Activated CD4-positive, alpha-beta T cell treated with anti-CD3 and anti-CD28 coated beads for 1 hour (primary cell): Measurements from ENCODE around the gene CDKN2B.

Source experiments
- DNase-seq: peaks from one replicate; pipeline ENCODE4 v3.0.0-alpha.2; 2020

Gene CDKN2B

DNA sequence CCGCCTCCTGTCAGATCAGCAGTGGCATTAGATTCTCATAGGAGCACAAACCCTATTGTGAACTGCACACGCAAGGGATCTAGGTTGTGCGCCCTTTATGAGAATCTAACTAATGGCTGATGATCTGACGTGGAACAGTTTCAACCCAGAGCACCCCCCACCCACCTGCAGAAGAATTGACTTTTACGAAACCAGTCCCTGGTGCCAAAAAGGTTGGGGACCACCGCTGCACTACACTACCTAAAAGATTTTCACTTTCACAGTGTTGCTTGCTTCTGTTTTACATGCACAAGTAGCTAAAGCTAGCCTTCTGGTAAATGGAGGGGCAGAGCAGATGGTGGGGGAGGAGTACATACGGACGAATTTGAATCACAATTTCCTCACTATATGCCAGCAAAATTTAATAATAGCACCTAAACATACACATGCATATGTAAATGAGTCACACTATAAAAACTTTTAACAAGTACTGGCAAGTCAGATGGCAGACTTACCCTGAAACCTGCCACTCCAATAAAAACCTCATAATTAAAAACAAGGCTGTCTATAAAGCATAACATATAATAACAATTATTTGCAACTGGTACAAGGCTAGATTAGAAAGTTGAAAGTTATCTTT, 24.0 kb upstream of the CDKN2B start:
- DNase-seq = no peak

DNA sequence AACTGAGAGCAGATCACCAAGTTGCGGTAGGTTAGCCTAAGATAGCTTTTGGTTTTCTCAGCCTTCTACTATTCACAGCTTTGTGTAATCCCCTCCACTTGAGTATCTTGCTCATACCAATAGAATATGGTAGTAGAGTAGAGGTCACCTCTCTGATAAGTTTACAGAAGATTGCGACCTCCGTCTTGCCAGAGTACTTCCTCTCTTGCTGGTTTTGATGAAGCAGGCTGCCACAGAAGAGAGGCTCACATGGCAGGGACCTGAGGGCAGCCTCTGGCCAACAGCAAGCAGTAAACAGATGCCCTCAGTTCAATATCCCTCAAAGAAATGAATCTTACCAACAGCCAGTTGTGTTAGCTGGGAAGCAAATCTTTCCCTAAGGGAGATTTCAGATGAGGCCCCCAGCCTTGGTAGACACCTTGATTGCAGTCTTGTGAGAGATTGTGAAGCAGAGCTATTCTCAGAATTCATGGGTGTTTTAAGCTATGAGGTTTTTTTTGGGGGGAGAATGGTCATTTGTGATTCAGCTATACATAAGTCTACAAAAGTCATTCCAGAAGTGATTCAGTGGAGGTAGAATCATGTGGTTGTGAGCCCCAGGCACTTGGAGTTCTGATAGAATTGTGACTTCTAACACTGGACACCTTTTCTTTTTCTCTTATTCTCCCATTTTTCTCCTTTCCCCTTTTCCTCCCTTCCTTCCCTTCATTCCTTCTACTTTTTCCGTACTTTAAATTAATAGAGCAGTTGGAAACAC, 22.7 kb upstream of the CDKN2B start:
- no peak for DNase-seq

DNA sequence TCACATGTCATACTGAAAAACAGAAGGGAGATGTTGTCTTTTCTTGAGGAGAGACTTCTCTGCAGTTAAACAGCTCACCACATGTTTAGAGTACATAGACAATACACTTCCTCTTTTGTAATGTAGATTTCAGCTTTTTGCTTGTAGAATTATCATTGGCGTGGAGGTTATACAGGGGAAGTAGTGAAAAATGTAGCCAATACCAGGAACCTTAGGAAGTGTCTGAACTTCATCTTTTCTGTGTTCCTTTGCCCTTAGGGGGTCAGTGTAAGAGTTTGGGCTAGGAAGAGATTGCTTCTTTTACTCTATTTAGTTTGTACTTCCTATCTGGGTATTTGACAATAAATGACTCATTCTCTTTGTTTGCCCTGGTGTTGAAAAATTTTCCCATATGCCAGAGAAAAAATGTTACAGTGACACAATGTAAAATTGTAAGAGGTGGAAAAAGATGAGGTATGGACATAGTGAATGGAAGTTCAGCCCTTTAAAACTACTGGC, 21.0 kb upstream of the CDKN2B start:
- DNase-seq = no peak

DNA sequence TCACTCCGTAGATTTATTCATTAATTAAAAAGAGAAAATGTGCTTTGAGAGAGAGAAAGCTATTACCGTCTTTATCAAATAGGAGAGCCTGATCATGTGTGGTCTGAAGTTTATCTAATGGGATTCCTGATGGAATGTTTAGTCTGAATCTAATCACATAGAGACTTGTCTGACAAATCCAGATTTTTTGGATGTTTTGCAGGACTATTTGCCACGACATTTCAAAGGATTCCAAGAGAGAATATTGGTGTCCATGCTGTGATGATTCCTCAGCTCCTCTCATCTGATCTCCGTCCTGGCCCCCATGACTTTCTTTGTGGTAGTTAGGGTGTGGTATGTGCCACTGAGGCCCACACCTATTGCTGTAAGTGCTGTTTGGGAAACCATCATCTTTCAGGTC, 20.1 kb upstream of the CDKN2B start:
- DNase-seq = no peak

DNA sequence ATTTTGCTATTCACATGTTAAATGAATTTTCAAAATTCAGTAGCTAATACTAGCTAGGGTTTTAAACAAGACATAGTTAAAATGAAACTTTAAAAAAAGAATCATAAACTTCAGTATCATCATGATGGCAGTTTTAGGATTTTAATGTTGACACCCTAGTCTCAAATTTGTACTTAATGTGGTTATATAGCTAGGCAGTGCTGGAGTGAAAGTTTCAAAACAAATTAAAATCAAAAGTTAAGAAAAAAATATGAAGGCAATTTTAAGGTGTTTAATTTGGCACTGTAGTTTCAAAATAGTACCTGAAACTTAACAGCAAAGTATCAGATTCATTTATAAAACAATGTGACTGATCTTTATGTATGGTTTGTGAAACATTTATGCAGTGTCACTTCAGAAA, 19.3 kb upstream of the CDKN2B start:
- DNase-seq = no peak

DNA sequence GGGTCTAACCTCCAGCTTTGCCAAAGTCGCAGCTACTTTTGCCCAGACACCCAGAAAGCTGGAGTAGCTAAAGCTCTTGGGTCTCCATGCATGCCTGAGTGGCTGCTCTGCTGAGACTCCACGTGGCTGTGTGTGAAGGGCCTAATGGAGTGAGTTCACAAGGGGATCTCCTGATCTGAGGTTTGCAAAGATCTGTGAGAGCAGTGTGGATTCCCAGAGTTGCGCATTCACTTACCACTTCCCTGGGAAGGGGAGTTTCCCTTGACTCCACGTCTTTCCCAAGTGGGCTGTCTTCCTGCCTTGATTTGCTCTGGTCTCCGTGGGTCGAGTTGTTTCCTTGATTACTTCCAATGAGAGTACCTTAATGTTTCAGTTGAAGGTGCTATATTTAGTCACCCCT, 17.6 kb upstream of the CDKN2B start:
- no peak for DNase-seq

DNA sequence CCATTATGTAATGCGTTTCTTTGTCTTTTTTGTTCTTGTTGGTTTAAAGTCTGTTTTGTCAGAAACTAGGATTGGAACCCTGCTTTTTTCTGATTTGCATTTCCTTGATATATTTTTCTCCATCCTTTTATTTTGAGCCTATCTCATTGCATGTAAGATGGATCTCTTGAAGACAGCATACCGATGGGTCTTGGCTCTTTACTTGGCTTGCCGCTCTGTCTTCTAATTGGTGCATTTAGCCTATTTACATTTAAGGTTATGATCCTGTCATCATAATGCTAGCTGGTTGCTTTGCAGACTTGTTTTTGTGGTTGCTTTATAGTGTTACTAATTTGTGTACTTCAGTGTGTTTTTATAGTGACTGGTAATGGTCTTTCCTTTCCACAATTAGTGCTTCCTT, 13.3 kb upstream of the CDKN2B start:
- DNase-seq = no peak

DNA sequence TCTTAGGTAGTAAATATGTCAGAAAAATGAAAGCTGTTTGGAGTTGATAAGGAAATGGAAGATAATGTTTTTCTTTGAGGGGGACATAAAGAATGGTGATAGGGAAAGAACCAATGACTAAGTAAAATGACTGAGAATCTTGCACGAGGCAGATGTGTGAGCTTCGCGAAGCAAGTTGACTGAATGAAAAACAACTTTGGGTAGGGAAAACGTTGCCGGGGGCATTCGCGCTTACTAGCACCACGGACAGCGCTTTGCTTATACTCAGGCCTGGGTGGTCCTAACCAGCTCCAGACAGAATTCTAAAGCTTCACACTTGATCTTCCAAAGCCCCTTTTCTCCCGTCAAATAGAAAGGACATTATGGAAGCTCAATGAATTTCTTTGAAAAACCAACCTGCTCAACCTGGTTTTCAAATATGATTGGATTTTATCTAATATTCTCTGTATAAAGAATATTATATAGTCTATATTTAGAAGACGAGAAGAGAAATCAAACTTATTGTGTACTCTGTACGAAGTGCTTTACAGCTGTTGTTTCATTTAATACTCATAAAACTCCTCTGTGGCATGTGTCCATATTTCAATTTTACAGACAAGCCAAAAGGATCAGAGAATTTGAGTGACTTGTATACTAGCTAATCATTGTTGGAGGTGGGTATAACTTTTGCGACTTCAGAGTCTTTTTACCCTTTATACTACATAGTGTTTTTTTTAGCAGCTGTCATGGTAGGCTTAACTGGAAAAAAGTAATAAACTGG, 1.9 kb upstream of the CDKN2B start:
- DNase-seq = no peak

DNA sequence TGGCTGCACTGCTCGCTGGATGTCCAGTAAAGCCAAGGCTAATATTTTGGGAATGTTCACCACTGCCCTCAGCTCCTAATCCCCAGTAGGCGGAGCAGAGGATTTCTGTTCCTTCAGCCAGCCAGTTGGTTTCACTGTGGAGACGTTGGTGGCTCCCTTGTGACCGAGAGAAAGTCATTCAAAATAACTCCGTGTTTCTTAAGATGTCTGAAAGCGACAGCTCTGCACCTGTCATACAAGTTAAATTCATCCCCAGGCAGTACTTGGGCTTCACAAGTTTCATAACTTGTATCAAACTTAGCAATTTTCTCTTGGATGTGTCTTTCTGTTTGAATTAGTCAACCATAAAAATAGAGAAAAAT, 382 bp upstream of the CDKN2B start:
- no peak for DNase-seq

DNA sequence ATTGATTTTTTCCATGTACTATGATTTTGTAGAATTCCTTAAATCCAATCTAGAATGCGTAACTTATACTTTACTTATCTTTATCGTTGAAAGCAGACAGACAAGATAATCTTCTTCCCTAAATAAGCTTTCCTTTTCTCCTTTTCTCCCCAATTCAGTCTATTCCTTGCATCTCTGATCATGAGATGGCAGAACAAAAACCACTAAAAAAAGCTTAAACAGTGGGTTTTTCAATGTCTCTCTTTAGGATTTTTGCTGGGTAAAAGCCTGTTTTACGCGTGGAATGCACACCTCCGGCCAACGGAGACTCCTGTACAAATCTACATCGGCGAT, 755 bp downstream of the CDKN2B start:
- no peak for DNase-seq

DNA sequence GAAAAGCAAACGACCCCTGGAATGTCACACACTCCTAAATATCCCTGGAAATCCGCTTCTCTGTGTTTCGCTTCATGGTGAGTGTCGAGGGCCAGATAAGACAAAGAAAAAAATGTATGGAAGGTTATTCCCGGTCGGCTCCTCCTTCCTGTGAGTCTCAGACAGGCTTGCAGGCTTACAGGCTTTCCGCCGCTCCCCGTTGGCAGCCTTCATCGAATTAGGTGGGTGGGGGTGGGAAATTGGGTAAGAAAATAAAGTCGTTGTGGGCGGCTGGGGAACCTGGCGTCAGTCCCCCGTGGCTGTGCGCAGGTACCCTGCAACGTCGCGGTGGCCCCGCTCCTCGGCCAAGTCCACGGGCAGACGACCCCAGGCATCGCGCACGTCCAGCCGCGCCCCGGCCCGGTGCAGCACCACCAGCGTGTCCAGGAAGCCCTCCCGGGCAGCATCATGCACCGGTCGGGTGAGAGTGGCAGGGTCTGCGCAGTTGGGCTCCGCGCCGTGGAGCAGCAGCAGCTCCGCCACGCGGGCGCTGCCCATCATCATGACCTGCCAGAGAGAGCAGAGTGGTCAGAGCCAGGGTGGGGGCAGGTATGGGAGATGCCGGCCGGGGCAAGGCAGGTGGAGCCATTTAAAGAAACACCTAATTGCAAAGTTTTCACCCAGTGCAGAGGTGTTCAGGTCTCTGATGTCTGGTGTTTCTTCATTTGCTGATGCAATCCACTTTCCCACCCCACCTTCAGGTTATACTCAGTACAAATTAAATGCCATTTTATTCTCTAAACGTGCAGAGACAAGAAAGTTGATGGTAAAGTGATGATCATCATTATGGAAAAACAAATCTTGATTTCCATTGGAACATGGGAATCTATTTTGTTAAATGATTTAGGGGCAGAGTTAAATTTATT, 3.2 kb downstream of the CDKN2B start:
- DNase-seq = no peak

DNA sequence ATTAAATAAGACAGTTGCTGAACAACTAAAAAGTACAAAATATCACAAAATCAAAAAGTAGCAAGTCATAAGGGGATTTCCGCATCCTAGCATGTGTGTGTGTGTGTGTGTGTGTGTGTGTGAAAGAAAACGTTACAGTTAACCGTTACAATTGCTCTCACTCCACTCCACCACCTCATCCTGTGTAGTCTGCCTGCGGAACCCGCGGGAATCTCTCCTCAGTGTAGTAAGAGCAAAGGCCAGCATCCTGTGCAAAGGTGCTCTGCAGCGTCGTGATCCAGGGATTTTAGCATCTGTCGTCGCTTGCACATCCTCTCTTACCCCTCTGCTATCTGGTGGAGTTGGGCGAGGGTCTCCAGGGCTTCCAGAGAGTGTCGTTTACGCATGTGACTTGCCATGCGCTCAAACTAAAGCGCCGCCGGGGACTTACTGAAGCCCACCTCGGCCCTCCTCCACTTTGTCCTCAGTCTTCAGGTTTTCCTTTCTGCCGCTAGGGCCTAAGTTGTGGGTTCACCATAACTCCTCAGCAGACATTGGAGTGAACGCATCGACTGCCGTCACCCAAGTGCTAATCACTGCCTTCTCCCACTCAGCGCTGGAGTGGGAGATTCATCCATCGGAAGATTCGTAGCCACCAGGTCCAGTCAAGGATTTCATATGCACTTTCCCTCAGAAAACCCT, 3.9 kb downstream of the CDKN2B start:
- DNase-seq = no peak

DNA sequence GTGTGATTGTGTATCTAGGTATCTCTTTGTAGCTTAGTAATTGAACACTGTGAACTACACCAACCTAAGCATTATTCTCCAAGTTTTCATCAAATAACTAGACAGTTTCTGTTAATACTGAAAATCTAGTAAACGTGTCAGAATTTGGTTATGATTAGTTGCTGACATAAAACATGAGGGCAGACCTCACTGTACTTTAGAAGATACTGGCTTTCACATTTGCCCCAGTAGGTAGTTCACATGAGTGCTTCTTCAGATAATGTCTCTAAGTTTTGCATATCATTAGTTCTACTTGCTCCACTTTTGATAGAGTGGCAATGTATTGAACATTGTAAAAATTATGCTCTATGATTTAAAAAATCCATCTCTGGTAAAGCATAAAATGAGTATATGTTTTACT, 7.1 kb downstream of the CDKN2B start:
- no peak for DNase-seq

DNA sequence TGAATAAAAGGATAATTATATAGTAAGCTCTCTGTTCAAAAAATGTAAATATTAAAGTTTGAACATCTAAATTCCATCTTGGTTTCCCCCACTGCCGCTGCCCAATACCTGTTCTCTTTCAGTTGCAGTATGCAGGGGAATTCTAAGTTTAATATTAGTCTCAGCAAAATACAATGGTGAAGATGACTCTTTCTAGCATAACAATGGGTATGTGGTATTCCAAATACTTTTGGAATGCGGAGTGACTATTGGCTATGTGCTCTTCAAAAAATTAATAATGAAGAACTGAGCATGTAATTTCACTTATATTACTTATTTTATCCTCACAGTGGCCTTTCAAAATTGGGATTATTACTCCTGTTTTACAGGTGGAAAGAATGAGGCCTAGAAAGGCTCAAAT, 11.1 kb downstream of the CDKN2B start:
- DNase-seq = no peak

DNA sequence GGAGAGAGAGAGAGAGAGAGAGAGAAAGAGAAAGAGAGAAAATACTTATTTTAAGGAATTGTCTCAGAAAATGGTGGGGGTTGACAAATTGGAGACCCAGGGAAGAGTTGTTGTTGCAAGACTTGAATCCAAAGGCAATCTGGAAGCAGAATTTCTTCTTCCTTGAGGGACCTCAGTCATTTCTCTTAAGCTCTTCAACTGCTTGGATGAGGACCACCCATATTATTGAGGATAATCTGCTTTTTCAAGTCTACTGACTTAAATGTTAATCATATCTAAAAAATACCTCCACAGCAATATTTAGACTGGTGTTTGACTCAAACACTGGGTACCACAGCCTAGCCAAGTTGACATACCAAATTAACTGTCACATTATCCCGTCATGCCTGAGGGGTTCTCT, 11.6 kb downstream of the CDKN2B start:
- no peak for DNase-seq

DNA sequence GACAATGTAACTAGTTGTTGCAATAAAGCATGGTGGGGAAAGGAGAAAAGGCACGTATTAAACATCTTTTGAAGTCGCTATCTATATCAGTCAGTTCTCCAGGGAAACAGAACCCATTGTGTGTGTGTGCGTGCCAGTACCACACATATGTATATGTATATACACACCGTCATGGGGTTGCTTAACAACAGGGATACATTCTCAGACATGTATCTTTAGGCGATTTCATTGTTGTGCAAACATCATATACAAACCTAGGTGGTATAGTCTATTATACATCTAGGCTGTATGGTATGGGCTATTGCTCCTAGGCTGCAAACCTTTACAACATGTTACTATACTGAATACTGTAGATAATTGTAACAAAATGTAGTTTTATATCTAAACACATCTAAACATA, 12.2 kb downstream of the CDKN2B start:
- no peak for DNase-seq

DNA sequence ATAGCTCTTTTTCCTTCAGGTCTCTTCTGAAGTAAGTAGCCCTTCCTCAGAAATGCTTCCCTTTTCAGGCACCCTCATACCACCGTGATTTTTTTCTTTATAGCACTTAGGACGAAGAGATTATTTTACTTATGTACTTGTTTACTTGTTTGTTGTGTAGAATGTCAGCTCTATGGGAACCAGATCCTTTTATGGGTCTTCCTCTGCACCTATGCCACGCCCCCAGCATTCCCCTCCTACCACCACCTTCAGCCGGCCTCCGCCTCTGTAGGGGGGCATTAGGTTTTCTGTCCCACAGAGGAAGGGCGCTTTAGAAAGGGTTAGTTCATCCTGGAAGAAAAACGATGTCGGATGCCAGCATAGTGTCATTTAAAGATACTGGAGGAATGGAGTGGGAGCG, 12.7 kb downstream of the CDKN2B start:
- DNase-seq = no peak

DNA sequence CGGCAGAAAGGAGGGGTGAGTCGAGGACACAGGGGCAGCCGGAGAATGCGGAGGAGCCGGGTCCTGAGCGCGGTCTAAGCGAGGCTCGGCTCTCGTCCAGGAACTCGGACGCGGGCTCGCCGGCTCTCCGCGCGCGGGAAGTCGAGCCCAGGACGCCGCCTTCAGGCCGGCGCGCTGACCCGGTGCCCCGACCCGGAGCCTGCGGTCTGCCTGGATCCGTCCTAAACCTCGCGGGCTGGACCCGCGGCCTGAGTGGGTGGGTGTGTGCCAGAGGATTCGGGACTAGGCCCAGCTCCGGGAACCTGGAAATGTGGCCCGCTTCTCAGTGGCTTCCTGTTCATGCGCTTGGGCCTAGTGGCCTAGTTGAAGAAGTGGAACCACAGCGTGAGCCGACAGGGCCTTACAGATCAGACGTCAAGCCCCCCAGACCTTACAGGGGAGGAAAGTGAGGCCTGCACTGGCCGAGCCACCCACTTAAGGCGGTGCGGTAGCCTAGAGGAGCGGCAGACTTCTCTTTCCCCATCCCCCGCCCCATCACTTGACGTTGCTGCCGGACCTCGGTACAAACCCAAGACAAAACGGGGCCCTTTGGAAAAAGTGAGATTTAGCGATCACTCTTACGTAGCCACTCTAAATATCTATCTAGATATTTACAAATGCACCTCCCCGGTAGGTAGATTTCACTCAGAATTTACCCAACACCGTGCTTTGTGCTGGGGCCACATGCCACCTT, 13.3 kb downstream of the CDKN2B start:
- no peak for DNase-seq

DNA sequence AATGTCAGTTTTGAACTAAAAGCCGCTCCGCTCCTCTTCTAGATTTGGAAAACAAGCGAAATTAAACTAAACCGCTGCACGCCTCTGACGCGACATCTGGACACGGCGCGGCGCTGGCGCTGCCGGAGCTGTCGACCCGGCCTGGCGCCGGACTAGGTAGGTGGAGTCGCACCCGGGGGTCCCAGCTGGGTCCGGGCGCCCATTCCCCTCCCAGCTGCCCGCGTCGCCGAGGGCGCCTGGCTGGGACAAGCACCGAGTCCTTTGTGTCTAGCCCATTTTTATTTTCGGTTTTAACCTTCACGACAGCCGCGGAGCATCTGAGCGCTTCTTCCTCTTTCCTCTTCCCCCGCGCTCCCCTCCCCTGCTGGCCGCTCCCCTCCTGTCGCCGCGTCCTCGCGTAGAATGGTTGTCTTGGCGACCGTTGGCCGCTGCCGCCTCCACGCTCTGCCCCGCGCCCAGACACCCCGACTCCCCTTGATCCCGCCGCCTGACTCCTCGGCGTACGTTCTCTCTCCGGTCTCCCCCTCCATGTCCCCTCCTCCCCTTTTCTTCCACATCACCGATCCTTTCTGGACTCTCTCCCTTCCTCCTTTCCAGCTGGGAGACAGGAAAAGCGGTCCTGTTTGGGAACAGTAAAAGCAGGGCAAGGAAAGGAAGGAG, 14.0 kb downstream of the CDKN2B start:
- DNase-seq = peak; percentile 50

DNA sequence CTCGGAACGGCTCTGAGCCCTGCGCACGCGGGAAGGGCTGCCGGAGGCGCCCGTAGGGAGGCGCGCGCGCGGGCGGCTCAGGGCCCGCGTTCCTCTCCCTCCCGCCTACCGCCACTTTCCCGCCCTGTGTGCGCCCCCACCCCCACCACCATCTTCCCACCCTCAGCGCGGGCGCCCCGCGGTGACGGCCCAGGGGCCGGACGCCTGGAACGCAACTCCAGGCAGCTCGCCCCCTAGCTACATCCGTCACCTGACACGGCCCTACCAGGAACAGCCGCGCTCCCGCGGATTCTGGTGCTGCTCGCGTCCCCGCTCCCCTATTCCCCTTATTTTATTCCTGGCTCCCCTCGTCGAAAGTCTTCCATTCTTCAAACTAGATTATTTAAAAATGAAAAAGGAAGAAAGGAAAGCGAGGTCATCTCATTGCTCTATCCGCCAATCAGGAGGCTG, 14.5 kb downstream of the CDKN2B start, which contains the start of gene CDKN2B-AS1:
CDKN2B-AS1 (plus strand) TSS at position 236 of the 450 bp plus-strand sequence.
- no peak for DNase-seq
